Measurements from ENCODE around the gene SAP30.

DNA sequence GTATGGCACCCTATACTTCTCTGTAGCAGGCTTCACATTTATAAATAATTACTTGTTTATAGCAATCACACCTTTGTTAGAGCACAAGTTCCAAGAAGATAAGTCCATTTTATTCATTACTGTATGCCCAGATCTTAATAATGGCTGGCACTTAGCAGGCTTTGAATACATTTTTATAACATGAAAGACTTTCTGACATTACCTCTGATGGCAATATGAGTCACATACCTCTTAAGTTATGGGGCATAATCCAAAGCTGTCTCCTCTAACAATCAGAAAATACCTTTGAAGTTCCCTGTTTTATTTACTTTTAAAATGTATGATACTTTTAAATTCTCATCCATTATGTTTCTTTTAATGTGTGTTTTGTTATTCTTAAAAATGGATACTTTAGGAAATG is 16.0 kb downstream of the SAP30 start:
- TF ChIP-seq EZH2 (IDR thresholded peaks at IDR 0.05) (no peak), POLR2AphosphoS5 (IDR thresholded peaks at IDR 0.05; ENCODE audit: borderline replicate concordance, low read depth, low read length) (no peak), FOXP2 (optimal IDR thresholded peaks at IDR 0.05; ENCODE audit: control extremely low read depth, extremely low read length, insufficient read depth) (no peak)

All from SK-N-MC (cell line).